HG02840 (cell line): Measurements from ENCODE around the gene CDCA3.

ENCODE experiments used
- ATAC-seq: cut with Tn5 transposase; IDR thresholded peaks from one replicate; pipeline ENCODE4 v1.9.1; 2021; ENCODE audit warnings: mild to moderate bottlenecking, moderate library complexity, moderate number of reproducible peaks; ENCODE audit not compliant: unreplicated experiment, low FRiP score

Gene CDCA3

GRCh38 chr12:6823182-6824084, 27.7 kb downstream of the CDCA3 start:
- ATAC-seq, result no peak

DNA sequence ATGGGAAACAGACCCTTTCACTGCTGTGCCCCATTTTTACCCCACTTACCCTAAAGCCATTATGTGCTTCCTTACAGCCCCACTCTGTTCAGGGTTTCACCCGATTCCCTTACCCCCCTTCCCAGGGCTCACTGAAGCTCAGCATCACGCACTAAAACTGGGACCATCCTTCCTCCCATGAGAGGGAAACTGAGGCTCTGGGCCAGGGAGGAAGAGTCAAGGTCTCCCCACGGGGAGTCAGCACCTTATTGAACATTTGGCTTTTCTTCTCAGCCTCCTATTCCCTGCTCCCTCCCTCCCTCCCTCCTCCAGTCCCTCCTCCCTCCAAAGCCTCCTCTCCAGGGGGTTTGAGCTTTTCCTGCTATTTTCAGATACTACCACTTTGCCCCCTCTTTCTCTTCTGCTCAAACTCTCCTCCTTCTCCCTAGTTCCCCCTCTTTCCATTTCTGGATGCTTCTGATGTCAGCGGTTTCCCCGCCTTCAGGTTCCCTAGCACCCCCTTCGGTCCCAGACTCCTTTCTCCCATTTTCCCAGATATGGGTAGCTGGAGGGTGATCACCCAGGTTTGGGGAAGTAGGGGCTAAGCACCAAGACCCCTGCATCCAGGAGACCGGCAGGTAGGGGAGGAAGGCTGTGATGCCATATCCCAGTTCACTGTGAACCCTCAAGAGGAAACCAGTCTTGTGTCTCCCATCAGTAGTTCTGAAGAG, 28.5 kb downstream of the CDCA3 start:
- ATAC-seq, result no peak

DNA sequence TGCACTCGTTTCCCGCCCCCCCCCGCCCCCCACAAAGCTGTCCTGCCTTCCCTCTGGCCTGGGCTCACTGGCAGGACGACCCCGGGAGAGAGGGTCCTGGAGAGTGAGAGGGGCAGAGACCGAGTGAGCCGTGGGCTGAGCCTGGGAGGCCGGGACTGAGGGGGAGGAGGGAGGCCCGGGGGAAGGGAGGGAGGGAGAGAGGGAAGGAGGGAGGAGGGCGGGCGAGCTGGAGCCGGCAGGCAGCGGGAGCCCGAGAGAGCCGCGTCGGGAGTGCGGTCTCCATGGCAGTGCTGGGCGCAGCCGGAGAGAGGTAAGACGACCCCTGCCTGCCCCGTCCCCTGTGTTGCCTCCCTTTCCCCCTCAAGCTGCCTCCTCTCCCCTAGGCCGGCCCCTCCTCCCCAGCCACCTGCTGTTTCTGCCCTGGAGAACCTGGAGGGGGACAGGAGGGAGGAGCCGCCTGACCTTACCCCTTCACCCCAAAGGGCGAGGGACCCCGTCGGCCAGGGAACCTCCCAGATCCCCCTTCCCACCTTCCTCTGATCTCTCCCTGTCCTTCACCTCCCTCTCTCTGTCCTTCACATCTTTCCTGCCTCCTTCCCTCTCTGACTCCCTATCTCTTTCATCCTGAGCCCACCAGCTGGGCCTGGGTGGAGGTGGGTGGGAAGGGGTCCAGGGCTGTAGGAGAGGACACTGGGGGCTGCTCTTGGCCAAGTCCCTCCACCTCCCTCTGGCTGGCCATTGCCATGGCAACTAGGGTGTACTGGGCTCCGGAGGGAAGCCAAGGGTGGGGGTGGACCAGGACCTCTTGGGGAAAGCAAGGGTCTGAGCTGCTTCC, 29.3 kb downstream of the CDCA3 start, which contains the start of gene GPR162:
Gene GPR162 (plus strand): TSS at position 231 of the 835 bp plus-strand sequence. CDS start 2,078 bp downstream, outside the sequence.
- no peak for ATAC-seq

DNA sequence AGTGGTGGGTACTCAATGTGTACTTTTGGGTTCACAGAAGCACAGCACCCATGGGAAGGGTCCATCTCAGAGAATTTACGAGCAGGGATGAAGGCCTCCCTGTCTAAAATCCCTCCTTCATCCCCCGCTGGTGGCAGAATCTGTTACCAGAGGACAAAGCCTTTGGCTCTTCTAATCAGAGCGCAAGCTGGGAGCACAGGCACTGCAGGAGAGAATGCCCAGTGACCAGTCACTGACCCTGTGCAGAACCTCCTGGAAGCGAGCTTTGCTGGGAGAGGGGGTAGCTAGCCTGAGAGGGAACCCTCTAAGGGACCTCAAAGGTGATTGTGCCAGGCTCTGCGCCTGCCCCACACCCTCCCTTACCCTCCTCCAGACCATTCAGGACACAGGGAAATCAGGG, 30.9 kb downstream of the CDCA3 start:
- no peak for ATAC-seq

DNA sequence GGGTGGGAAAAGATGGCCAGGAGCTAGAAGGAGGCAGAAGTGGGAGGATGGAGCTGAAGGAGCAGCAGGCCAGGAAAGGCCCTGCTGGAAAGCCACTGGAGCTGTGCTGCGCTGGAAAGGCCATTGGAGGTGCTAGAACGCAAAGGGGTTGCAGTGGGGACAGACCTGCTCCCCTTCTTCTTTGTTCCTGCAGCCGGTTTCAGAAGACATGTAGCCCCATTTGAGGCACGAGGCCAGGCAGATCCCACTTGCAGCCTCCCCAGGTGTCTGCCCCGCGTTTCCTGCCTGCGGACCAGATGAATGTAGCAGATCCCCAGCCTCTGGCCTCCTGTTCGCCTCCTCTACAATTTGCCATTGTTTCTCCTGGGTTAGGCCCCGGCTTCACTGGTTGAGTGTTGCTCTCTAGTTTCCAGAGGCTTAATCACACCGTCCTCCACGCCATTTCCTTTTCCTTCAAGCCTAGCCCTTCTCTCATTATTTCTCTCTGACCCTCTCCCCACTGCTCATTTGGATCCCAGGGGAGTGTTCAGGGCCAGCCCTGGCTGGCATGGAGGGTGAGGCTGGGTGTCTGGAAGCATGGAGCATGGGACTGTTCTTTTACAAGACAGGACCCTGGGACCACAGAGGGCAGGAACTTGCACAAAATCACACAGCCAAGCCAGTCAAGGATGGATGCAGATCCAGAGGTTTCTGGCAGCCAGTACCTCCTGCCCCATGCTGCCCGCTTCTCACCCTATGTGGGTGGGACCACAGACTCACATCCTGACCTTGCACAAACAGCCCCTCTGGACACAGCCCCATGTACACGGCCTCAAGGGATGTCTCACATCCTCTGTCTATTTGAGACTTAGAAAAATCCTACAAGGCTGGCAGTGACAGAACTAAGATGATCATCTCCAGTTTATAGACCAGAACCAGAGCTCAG, 31.7 kb downstream of the CDCA3 start:
- ATAC-seq, result no peak

DNA sequence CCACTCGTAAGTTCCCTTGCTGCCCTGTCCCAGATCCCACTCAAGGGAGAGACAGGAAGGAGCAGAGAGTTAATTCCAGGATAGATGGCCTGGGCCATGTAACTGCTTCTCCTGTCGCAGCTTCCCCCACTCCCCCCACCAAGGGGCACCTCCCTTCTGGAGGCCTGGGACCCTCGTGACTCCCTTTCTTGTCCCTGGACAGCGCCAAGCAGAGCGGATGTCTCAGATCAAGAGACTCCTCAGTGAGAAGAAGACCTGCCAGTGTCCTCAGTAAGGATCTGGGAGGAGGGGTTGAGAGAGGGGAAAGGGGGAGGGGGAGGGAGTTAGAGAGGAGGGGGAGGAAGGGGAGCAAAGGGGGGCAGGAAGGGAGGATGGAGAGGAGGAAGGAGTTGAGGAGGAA, 32.4 kb downstream of the CDCA3 start:
- ATAC-seq, result no peak

GRCh38 chr12:6818222-6818621, 32.9 kb downstream of the CDCA3 start:
- ATAC-seq, result no peak

GRCh38 chr12:6817662-6818157, 33.4 kb downstream of the CDCA3 start:
- no peak for ATAC-seq

GRCh38 chr12:6817098-6817497, 34.0 kb downstream of the CDCA3 start:
- ATAC-seq, result no peak

- no peak for ATAC-seq
These were observed 34.5 kb downstream of the CDCA3 start for GRCh38 chr12:6816598-6816997.

DNA sequence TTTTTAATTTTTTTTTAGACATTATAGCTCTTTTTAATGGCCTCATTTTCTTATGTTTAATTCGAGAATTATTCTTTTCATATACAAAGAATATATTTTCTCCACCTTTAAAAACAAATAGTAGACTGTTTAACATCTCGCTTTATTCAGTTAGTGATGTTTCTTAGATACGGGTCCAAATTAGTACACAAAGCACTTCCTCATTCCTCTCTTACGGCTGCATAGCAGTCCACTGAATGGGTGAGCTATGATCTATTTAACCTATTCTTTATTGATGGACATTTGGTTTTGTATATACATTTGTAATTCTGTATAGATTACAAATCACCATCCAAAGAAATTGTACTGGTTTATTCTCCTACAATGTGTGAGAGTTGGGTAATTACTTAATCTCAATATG, 37.7 kb downstream of the CDCA3 start:
- no peak for ATAC-seq

- no peak for ATAC-seq
These were observed 40.3 kb downstream of the CDCA3 start for GRCh38 chr12:6810758-6811157.

GRCh38 chr12:6809056-6809455, 42.0 kb downstream of the CDCA3 start:
- no peak for ATAC-seq

DNA sequence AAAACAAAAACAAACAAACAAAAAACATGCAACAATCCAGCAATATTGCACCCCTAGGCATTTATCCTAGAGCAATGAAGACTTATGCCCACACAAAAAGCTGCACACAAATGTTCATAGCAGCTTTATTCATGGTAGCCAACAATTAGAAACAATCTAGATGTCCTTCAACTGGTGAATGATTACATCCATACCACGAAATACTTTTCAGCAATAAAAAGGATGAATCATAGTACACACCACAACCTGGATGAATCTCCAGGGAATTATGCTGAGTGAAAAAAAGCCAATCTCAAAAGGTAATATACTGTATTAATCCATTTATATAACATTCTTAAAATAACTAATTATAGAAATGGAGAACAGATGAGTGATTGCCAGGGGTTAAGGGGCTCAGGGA, 43.9 kb downstream of the CDCA3 start:
- ATAC-seq, result no peak

- no peak for ATAC-seq
These were observed 51.9 kb downstream of the CDCA3 start for GRCh38 chr12:6799147-6799546.
